ENCODE data around the gene POU4F1.

GRCh38 chr13:78600280-78600883 lies 3.0 kb downstream of the POU4F1 start:
- TF ChIP-seq CTCF (IDR thresholded peaks at IDR 0.05) = no peak
- TF ChIP-seq POLR2A (IDR thresholded peaks at IDR 0.05) = no peak
- no peak for TF ChIP-seq EP300 (IDR thresholded peaks at IDR 0.05)

Data from sigmoid colon (tissue), 4 donors.